GM19395 (cell line): ENCODE results near the gene SH2D4B.

Experiments
- ATAC-seq: cut with Tn5 transposase; IDR thresholded peaks from one replicate; pipeline ENCODE4 v1.9.1; 2021; ENCODE audit warnings: mild to moderate bottlenecking, moderate library complexity; ENCODE audit not compliant: unreplicated experiment

Gene SH2D4B

GRCh38 chr10:80585812-80586211 is 48.1 kb downstream of the SH2D4B start:
- ATAC-seq, result no peak

GRCh38 chr10:80588546-80588945 is 50.8 kb downstream of the SH2D4B start:
- no peak for ATAC-seq

GRCh38 chr10:80589726-80590373 is 52.1 kb downstream of the SH2D4B start:
- peak; percentile 92 for ATAC-seq

GRCh38 chr10:80590585-80591125 is 53.0 kb downstream of the SH2D4B start:
- no peak for ATAC-seq

- peak; percentile 40 for ATAC-seq
Observed at GRCh38 chr10:80596391-80597257, 58.9 kb downstream of the SH2D4B start.

- peak; percentile 75 for ATAC-seq
Observed at GRCh38 chr10:80598084-80598798, 60.5 kb downstream of the SH2D4B start.

- ATAC-seq, result no peak
Observed at GRCh38 chr10:80598951-80599350, 61.2 kb downstream of the SH2D4B start.

- ATAC-seq, result peak; percentile 72
Observed at GRCh38 chr10:80599424-80599847, 61.7 kb downstream of the SH2D4B start.

- ATAC-seq, result no peak
Observed at GRCh38 chr10:80600256-80600655, 62.6 kb downstream of the SH2D4B start.

- no peak for ATAC-seq
Observed at GRCh38 chr10:80602881-80603280, 65.2 kb downstream of the SH2D4B start.

- no peak for ATAC-seq
Observed at GRCh38 chr10:80603516-80603915, 65.8 kb downstream of the SH2D4B start.

GRCh38 chr10:80608706-80609105 is 71.0 kb downstream of the SH2D4B start:
- no peak for ATAC-seq

GRCh38 chr10:80609331-80609730 is 71.6 kb downstream of the SH2D4B start:
- ATAC-seq, result no peak

- ATAC-seq, result no peak
Observed at GRCh38 chr10:80611481-80612185, 73.9 kb downstream of the SH2D4B start.

GRCh38 chr10:80612261-80612660 is 74.6 kb downstream of the SH2D4B start:
- ATAC-seq, result no peak

GRCh38 chr10:80613466-80614170 is 75.9 kb downstream of the SH2D4B start:
- ATAC-seq, result no peak

- no peak for ATAC-seq
Observed at GRCh38 chr10:80614576-80615416, 77.1 kb downstream of the SH2D4B start.

- no peak for ATAC-seq
Observed at GRCh38 chr10:80617807-80618206, 80.1 kb downstream of the SH2D4B start.

GRCh38 chr10:80619036-80619435 is 81.3 kb downstream of the SH2D4B start:
- ATAC-seq, result no peak
